GM12875 (cell line): ENCODE measurements around the gene KCNK18.
A peak's percentile ranks its signal among the peaks of the same experiment; 100 is the strongest.

Source experiments
- H3K4me3 ChIP-seq: one replicate; pipeline ENCODE4 v1.5.1; 2011; ENCODE audit warnings: low read depth, low read length, control low read depth
- CTCF ChIP-seq: IDR thresholded peaks from 2 replicates; pipeline ENCODE4 v1.5.1; 2011; ENCODE audit warnings: low read depth, mild to moderate bottlenecking, control low read depth, inconsistent platforms, low read length, moderate library complexity, borderline replicate concordance; ENCODE audit not compliant: insufficient read depth

KCNK18 gene

GRCh38 chr10:117162093-117163060 is 34.9 kb upstream of the KCNK18 start:
- TF ChIP-seq CTCF = no peak
- no peak overlapping the region for H3K4me3 ChIP-seq

GRCh38 chr10:117163061-117163953 is 34.0 kb upstream of the KCNK18 start:
- TF ChIP-seq CTCF = no peak
- no peak overlapping the region for H3K4me3 ChIP-seq

- H3K4me3 ChIP-seq = no peak overlapping the region
- TF ChIP-seq CTCF = no peak
Measured at GRCh38 chr10:117163954-117164548, 33.2 kb upstream of the KCNK18 start.

- H3K4me3 ChIP-seq = no peak overlapping the region
- TF ChIP-seq CTCF = no peak
Measured at GRCh38 chr10:117164592-117165537, 32.4 kb upstream of the KCNK18 start.

- no peak overlapping the region for H3K4me3 ChIP-seq
Measured at GRCh38 chr10:117165538-117166417, 31.5 kb upstream of the KCNK18 start.

More at GRCh38 chr10:117165538-117166417, 31.5 kb upstream of the KCNK18 start:
- TF ChIP-seq CTCF = peak; percentile 28; the same call in 1 of the 2 replicates
